Germinal center (tissue), 1 donor: ENCODE results near the gene NFE2L2.
"Not testable (repeated sequence)": the region's sequence is repeated elsewhere in the genome, so short reads cannot be mapped to it uniquely, and the experiment has no call there.

ENCODE experiments used
- DNase-seq: peaks from one replicate; pipeline ENCODE4 v3.0.0; 2012; ENCODE audit warnings: mixed read lengths, low spot score

The NFE2L2 gene

GRCh38 chr2:177264693-177265587 lies at the start of gene NFE2L2:
TSS of gene NFE2L2 (minus strand) at chr2:177264727. CDS start at chr2:177264576, 151 bp downstream.
- peak; percentile 96 for DNase-seq

- no peak for DNase-seq
Measured at GRCh38 chr2:177314194-177314593, 49.7 kb upstream of the NFE2L2 start.

- no peak for DNase-seq
Measured at GRCh38 chr2:177313162-177313781, 48.7 kb upstream of the NFE2L2 start.

- no peak for DNase-seq
Measured at GRCh38 chr2:177312562-177312961, 48.0 kb upstream of the NFE2L2 start.

- DNase-seq = not testable (repeated sequence)
Measured at GRCh38 chr2:177309672-177310309, 45.3 kb upstream of the NFE2L2 start.

GRCh38 chr2:177306550-177306949 lies 42.0 kb upstream of the NFE2L2 start:
- DNase-seq = no peak

GRCh38 chr2:177303939-177304338 lies 39.4 kb upstream of the NFE2L2 start:
- no peak for DNase-seq

GRCh38 chr2:177302552-177302951 lies 38.0 kb upstream of the NFE2L2 start:
- DNase-seq = no peak

GRCh38 chr2:177298191-177298590 lies 33.7 kb upstream of the NFE2L2 start:
- DNase-seq = no peak

- peak; percentile 9 for DNase-seq
Measured at GRCh38 chr2:177296040-177296439, 31.5 kb upstream of the NFE2L2 start.

- DNase-seq = no peak
Measured at GRCh38 chr2:177295484-177295883, 31.0 kb upstream of the NFE2L2 start.

GRCh38 chr2:177291701-177292100 lies 27.2 kb upstream of the NFE2L2 start:
- DNase-seq = no peak

GRCh38 chr2:177289824-177290628 lies 25.5 kb upstream of the NFE2L2 start:
- DNase-seq = no peak

- no peak for DNase-seq
Measured at GRCh38 chr2:177287814-177288213, 23.3 kb upstream of the NFE2L2 start.

- no peak for DNase-seq
Measured at GRCh38 chr2:177285892-177286715, 21.6 kb upstream of the NFE2L2 start.

- no peak for DNase-seq
Measured at GRCh38 chr2:177284531-177284930, 20.0 kb upstream of the NFE2L2 start.

- DNase-seq = no peak
Measured at GRCh38 chr2:177283906-177284305, 19.4 kb upstream of the NFE2L2 start.

- no peak for DNase-seq
Measured at GRCh38 chr2:177282787-177283572, 18.5 kb upstream of the NFE2L2 start.

- DNase-seq = no peak
Measured at GRCh38 chr2:177282181-177282641, 17.7 kb upstream of the NFE2L2 start.
